Measurements from ENCODE around the gene CDK5R2.

Gene CDK5R2

GRCh38 chr2:218992196-218992595 is 32.7 kb downstream of the CDK5R2 start:
- no peak overlapping the region for H3K27ac Mint-ChIP-seq
- H3K36me3 Mint-ChIP-seq: no peaks in the 10 kb centered on the region
- H3K9me3 Mint-ChIP-seq: no peaks in the 10 kb centered on the region
- DNase-seq (ENCODE audit: low spot score in 2 of 2): no peak
- no peak overlapping the region for H3K4me3 Mint-ChIP-seq
- peaks cover 6% of the 10 kb centered on the region for H3K4me1 Mint-ChIP-seq
- no peak for ATAC-seq

GRCh38 chr2:218992703-218993344 is 33.4 kb downstream of the CDK5R2 start:
- Mint-ChIP-seq H3K4me3 (no peak overlapping the region), H3K9me3 (no peaks in the 10 kb centered on the region), H3K27ac (no peak overlapping the region), H3K36me3 (no peaks in the 10 kb centered on the region), H3K4me1 (peaks cover 6% of the 10 kb centered on the region)
- peak; percentile 16 for ATAC-seq
- DNase-seq (ENCODE audit: low spot score in 2 of 2): no peak

GRCh38 chr2:218993345-218994315 is 34.2 kb downstream of the CDK5R2 start, which contains the start of gene CRYBA2:
TSS of gene CRYBA2 (minus strand) at chr2:218993422. CDS start at chr2:218993176, 246 bp downstream.
- Mint-ChIP-seq H3K36me3 (no peaks in the 10 kb centered on the region), H3K9me3 (no peaks in the 10 kb centered on the region), H3K4me3 (peak within 1 kb of the TSS; percentile 38), H3K27ac (no peak within 1 kb of the TSS), H3K4me1 (peaks cover 6% of the 10 kb centered on the region)
- ATAC-seq: peak; percentile 9
- DNase-seq (ENCODE audit: low spot score in 2 of 2): no peak

- peak overlapping the region; percentile 45 for H3K4me3 Mint-ChIP-seq
- no peak for ATAC-seq
These were observed 36.1 kb downstream of the CDK5R2 start for GRCh38 chr2:218995561-218995960.

GRCh38 chr2:218995972-218996711 is 36.7 kb downstream of the CDK5R2 start:
- H3K36me3 Mint-ChIP-seq: no peaks in the 10 kb centered on the region
- H3K27ac Mint-ChIP-seq: no peak overlapping the region
- ATAC-seq: peak; percentile 71
- H3K4me1 Mint-ChIP-seq: peaks cover 6% of the 10 kb centered on the region
- peak overlapping the region; percentile 45 for H3K4me3 Mint-ChIP-seq
- DNase-seq (ENCODE audit: low spot score in 2 of 2): peak; percentile 87 to 94
- no peaks in the 10 kb centered on the region for H3K9me3 Mint-ChIP-seq

More at GRCh38 chr2:218995561-218995960, 36.1 kb downstream of the CDK5R2 start:
- H3K27ac Mint-ChIP-seq: no peak overlapping the region
- H3K4me1 Mint-ChIP-seq: peaks cover 6% of the 10 kb centered on the region
- H3K36me3 Mint-ChIP-seq: no peaks in the 10 kb centered on the region
- H3K9me3 Mint-ChIP-seq: no peaks in the 10 kb centered on the region
- DNase-seq (ENCODE audit: low spot score in 2 of 2): no peak

GRCh38 chr2:218996937-218997336 is 37.5 kb downstream of the CDK5R2 start:
- no peak overlapping the region for H3K27ac Mint-ChIP-seq
- ATAC-seq (no peak), DNase-seq (ENCODE audit: low spot score in 2 of 2) (no peak)
- no peak overlapping the region for H3K4me3 Mint-ChIP-seq
- H3K4me1 Mint-ChIP-seq: no peaks in the 10 kb centered on the region
- no peaks in the 10 kb centered on the region for H3K9me3 Mint-ChIP-seq
- no peaks in the 10 kb centered on the region for H3K36me3 Mint-ChIP-seq

- no peaks in the 10 kb centered on the region for H3K36me3 Mint-ChIP-seq
- ATAC-seq (no peak), DNase-seq (ENCODE audit: low spot score in 2 of 2) (no peak)
- no peak overlapping the region for H3K4me3 Mint-ChIP-seq
- no peak overlapping the region for H3K27ac Mint-ChIP-seq
- H3K9me3 Mint-ChIP-seq: no peaks in the 10 kb centered on the region
- peaks cover 7% of the 10 kb centered on the region for H3K4me1 Mint-ChIP-seq
These were observed 38.3 kb downstream of the CDK5R2 start for GRCh38 chr2:218997731-218998130.

- no peak overlapping the region for H3K4me3 Mint-ChIP-seq
- no peak overlapping the region for H3K27ac Mint-ChIP-seq
- H3K9me3 Mint-ChIP-seq: no peaks in the 10 kb centered on the region
- DNase-seq (ENCODE audit: low spot score in 2 of 2) (no peak), ATAC-seq (no peak)
- H3K36me3 Mint-ChIP-seq: no peaks in the 10 kb centered on the region
- peaks cover 15% of the 10 kb centered on the region for H3K4me1 Mint-ChIP-seq
These were observed 39.0 kb downstream of the CDK5R2 start for GRCh38 chr2:218998414-218999002.

GRCh38 chr2:218999021-218999880 is 39.8 kb downstream of the CDK5R2 start:
- DNase-seq (ENCODE audit: low spot score in 2 of 2) (no peak), ATAC-seq (no peak)
- H3K4me3 Mint-ChIP-seq: no peak overlapping the region
- no peaks in the 10 kb centered on the region for H3K36me3 Mint-ChIP-seq
- no peak overlapping the region for H3K27ac Mint-ChIP-seq
- no peaks in the 10 kb centered on the region for H3K9me3 Mint-ChIP-seq
- H3K4me1 Mint-ChIP-seq: peaks cover 16% of the 10 kb centered on the region

- Mint-ChIP-seq H3K27ac (no peak overlapping the region), H3K4me3 (no peak overlapping the region), H3K36me3 (no peaks in the 10 kb centered on the region), H3K9me3 (no peaks in the 10 kb centered on the region), H3K4me1 (peaks cover 16% of the 10 kb centered on the region)
- DNase-seq (ENCODE audit: low spot score in 2 of 2): no peak
- ATAC-seq: no peak
These were observed 40.6 kb downstream of the CDK5R2 start for GRCh38 chr2:218999881-219000568.

- no peaks in the 10 kb centered on the region for H3K9me3 Mint-ChIP-seq
- no peak for ATAC-seq
- H3K4me1 Mint-ChIP-seq: peaks cover 16% of the 10 kb centered on the region
- no peak overlapping the region for H3K27ac Mint-ChIP-seq
- DNase-seq (ENCODE audit: low spot score in 2 of 2): no peak
- peak overlapping the region; percentile 8 for H3K4me3 Mint-ChIP-seq
- no peaks in the 10 kb centered on the region for H3K36me3 Mint-ChIP-seq
These were observed 41.1 kb downstream of the CDK5R2 start for GRCh38 chr2:219000569-219000960.

- no peak for DNase-seq (ENCODE audit: low spot score in 2 of 2)
- peak overlapping the region; percentile 8 for H3K4me3 Mint-ChIP-seq
- H3K4me1 Mint-ChIP-seq: peaks cover 16% of the 10 kb centered on the region
- no peak overlapping the region for H3K27ac Mint-ChIP-seq
- ATAC-seq: no peak
- H3K9me3 Mint-ChIP-seq: no peaks in the 10 kb centered on the region
- H3K36me3 Mint-ChIP-seq: no peaks in the 10 kb centered on the region
These were observed 41.7 kb downstream of the CDK5R2 start for GRCh38 chr2:219001100-219001576.

GRCh38 chr2:219001577-219002394 is 42.3 kb downstream of the CDK5R2 start:
- Mint-ChIP-seq H3K4me1 (peaks cover 16% of the 10 kb centered on the region), H3K36me3 (no peaks in the 10 kb centered on the region), H3K9me3 (no peaks in the 10 kb centered on the region), H3K4me3 (peak overlapping the region; percentile 57), H3K27ac (no peak overlapping the region)
- DNase-seq (ENCODE audit: low spot score in 2 of 2) (no peak), ATAC-seq (peak; percentile 55)

Data from stimulated activated effector memory CD8-positive, alpha-beta T cell treated with anti-CD3 and anti-CD28 coated beads, Interleukin-12 subunit alpha, Interleukin-12 subunit beta, amount 100 ng/mL, for 72 hours (primary cell).